ENCODE results near the gene ERAS.
"Not testable (repeated sequence)": the region's sequence is repeated elsewhere in the genome, so short reads cannot be mapped to it uniquely, and the experiment has no call there.

Gene ERAS

DNA sequence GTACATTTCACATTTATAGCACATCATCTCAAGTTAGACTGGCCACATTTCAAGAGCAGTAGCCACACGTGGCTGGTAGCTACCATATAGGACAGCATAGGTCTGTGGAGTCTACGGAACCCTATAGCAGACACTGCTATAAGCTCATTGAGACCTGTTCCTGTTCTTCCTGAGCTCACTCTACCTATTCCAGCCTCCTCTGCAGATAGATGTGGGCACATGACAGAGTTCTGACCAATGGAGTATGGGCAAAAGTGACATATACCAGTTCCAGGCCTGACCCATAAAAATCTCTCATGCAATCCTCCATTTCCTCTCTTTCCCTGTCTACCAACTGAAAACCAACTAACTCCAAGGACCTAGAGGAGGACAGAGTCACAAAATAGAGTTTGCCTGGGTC is 28.0 kb upstream of the ERAS start:
- no peak for DNase-seq (ENCODE audit: low read depth in 2 of 2)

- DNase-seq (ENCODE audit: low read depth in 2 of 2) = no peak
Measured at GRCh38 chrX:48800574-48801279, 25.6 kb upstream of the ERAS start.

- DNase-seq (ENCODE audit: low read depth in 2 of 2) = peak; percentile 90 to 91
Measured at GRCh38 chrX:48801280-48802088, 24.8 kb upstream of the ERAS start, which contains the start of gene HDAC6. HDAC6 (plus strand) TSS chrX:48802067; CDS start chrX:48802693, 626 bp downstream.

- peak; percentile 50 to 60 for DNase-seq (ENCODE audit: low read depth in 2 of 2)
Measured at GRCh38 chrX:48802089-48802904, 24.0 kb upstream of the ERAS start.

- no peak for DNase-seq (ENCODE audit: low read depth in 2 of 2)
Measured at GRCh38 chrX:48802905-48803200, 23.5 kb upstream of the ERAS start.

DNA sequence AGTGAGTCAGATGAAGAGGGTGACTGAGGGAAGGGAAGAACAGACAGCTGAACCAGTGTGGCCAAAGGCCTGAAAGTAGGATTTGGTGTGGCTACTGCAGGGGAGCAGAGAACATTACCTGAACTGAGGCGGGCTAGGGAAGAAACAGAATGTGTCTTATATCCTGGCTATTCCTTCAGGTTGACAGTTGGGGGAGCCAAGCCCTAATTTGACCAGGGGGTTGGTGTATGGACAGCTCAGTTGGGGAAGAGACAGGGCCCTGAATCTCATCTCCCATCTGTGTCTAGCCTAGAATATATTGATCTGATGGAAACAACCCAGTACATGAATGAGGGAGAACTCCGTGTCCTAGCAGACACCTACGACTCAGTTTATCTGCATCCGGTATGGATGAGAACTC is 20.2 kb upstream of the ERAS start:
- DNase-seq (ENCODE audit: low read depth in 2 of 2) = no peak

DNA sequence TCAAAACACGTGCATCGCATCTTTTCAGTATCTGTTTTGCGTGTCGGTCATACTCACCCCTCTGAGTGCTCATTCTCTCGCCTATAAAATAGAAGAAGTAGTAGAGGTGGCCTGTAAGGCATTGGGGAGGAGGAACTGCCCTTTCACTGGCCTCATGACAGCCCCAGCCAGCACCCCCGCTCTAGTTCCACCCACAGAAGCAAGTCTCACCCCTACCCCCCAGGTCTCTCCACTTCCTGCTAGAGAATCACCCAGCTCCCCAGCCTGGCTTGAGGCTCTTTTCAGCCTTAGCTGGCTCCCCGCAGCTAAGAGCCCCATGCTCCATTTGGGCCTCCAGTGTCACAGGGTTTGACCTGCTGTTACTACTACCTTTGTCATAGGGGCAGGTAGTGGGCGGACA is 12.7 kb upstream of the ERAS start:
- DNase-seq (ENCODE audit: low read depth in 2 of 2) = no peak

GRCh38 chrX:48814722-48815121 is 11.6 kb upstream of the ERAS start:
- DNase-seq (ENCODE audit: low read depth in 2 of 2) = no peak

DNA sequence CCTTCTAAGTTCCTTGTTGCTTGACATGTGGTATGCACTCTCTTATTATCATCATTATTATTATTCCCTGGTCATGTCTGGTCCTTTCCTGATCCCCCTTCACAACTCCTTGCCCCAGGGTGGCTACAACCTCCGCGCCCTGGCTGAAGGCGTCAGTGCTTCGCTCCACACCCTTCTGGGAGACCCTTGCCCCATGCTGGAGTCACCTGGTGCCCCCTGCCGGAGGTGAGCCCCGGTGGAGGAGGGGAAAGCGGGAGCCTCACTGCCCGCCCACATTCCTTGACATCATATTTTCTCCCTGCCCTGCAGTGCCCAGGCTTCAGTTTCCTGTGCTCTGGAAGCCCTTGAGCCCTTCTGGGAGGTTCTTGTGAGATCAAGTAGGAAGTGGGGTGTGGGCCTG is 11.0 kb upstream of the ERAS start:
- no peak for DNase-seq (ENCODE audit: low read depth in 2 of 2)

GRCh38 chrX:48816014-48816810 is 10.1 kb upstream of the ERAS start:
- DNase-seq (ENCODE audit: low read depth in 2 of 2) = no peak

DNA sequence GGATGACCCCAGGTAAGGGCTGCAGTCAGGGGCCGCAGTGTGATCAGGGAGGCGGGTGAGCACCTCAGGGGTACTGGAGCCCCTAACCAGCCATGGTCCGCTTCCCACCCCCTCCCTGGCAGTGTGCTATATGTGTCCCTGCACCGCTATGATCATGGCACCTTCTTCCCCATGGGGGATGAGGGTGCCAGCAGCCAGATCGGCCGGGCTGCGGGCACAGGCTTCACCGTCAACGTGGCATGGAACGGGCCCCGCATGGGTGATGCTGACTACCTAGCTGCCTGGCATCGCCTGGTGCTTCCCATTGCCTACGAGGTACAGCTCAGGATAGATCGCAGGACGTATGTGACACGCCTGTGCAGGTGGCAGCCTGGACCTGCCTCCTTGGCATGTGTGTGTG is 8.2 kb upstream of the ERAS start:
- no peak for DNase-seq (ENCODE audit: low read depth in 2 of 2)

GRCh38 chrX:48818866-48819265 is 7.4 kb upstream of the ERAS start:
- DNase-seq (ENCODE audit: low read depth in 2 of 2) = no peak

- DNase-seq (ENCODE audit: low read depth in 2 of 2) = not testable (repeated sequence)
Measured at GRCh38 chrX:48819394-48819793, 6.9 kb upstream of the ERAS start.

DNA sequence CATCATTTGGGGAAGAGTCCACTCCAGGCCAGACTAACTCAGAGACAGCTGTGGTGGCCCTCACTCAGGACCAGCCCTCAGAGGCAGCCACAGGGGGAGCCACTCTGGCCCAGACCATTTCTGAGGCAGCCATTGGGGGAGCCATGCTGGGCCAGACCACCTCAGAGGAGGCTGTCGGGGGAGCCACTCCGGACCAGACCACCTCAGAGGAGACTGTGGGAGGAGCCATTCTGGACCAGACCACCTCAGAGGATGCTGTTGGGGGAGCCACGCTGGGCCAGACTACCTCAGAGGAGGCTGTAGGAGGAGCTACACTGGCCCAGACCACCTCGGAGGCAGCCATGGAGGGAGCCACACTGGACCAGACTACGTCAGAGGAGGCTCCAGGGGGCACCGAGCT is 3.3 kb upstream of the ERAS start:
- no peak for DNase-seq (ENCODE audit: low read depth in 2 of 2)

DNA sequence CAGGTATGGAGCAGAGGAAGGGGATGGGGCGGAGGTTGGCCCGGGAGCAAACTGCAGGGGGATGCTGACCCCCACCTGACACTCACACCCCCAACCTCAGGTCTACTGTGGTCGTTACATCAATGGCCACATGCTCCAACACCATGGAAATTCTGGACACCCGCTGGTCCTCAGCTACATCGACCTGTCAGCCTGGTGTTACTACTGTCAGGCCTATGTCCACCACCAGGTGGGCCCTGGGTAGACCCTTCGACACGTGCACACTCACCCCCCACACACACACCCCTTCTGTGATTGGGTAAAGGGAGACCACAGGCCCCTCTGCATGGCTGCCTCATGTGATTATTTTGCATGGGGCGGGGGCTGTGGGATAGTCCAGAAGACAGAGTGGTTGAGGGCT is 2.2 kb upstream of the ERAS start:
- DNase-seq (ENCODE audit: low read depth in 2 of 2) = no peak

GRCh38 chrX:48826876-48827653 is 752 bp downstream of the ERAS start:
- DNase-seq (ENCODE audit: low read depth in 2 of 2) = no peak

GRCh38 chrX:48827654-48827968 is 1.3 kb downstream of the ERAS start:
- DNase-seq (ENCODE audit: low read depth in 2 of 2) = no peak

- DNase-seq (ENCODE audit: low read depth in 2 of 2) = no peak
Measured at GRCh38 chrX:48829016-48829735, 2.9 kb downstream of the ERAS start.

DNA sequence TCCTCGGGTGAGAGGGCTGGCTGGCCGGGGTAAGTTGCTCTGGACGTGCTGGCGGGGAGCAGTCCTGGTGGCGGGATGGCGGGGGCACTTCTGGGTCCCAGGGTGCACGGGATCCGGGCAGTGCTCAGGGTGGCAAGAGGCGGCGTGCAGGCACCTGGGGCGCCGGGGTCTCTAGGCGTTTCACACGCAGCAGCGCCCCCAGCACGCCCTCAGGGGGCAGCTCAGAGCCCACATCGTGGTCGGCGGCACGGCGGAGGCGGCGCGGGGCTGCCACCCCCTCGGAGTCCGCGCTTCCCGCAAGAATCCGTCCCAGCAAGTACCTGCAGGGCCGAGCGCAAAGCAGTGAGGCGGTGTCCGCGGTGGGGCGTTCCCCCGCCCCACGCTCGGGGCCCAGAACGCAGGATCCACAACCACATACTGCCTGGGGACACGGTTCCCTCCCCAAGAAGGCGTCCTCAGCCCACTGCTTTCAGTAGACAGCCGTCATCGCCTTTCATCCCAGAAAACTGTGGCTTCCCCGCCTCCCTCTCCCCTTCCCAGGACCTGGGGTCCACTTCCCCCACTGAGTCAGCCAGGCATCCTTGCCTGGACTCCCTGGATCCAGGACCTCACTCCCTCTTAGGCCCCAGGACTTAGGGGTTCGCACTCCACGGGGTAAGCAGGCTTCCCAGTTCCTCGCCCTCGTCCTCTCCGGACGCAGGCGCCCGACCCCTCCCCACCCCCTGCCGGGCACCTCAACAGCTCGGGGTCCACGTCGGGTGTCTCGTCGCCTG is 5.0 kb downstream of the ERAS start:
- DNase-seq (ENCODE audit: low read depth in 2 of 2) = no peak

DNA sequence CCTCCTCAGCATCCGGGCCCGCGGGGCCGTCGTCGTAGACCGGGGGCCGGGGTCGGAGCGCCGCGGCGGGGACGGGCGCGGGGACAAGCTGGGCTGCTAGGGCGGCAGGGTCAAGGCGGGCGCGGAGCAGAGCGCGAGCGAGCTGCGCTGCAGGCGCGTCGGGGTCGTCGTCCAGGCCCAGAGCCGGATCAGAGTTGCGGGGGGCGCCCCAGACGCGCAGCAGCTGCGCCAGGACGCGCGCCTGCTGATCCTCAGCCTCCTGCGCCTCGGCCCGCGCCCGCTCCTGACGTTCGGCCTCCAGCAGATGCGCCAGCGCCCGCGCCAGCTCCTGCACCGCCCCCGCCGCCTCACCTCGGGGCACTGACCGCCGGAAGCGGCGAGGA is 5.6 kb downstream of the ERAS start:
- no peak for DNase-seq (ENCODE audit: low read depth in 2 of 2)

All from stimulated activated CD4-positive, alpha-beta T cell treated with anti-CD3 and anti-CD28 coated beads, Interleukin-15, amount 100 ng/mL, for 48 hours (primary cell).